ENCODE results near the gene KLHL11. TPM values are rescaled to one million over a fixed set of nuclear protein-coding genes. Genes with fewer than 3 reads are reported as not detected.

The KLHL11 gene
- total RNA-seq, 1 experiment from 2014 or later = 16.8 TPM

DNA sequence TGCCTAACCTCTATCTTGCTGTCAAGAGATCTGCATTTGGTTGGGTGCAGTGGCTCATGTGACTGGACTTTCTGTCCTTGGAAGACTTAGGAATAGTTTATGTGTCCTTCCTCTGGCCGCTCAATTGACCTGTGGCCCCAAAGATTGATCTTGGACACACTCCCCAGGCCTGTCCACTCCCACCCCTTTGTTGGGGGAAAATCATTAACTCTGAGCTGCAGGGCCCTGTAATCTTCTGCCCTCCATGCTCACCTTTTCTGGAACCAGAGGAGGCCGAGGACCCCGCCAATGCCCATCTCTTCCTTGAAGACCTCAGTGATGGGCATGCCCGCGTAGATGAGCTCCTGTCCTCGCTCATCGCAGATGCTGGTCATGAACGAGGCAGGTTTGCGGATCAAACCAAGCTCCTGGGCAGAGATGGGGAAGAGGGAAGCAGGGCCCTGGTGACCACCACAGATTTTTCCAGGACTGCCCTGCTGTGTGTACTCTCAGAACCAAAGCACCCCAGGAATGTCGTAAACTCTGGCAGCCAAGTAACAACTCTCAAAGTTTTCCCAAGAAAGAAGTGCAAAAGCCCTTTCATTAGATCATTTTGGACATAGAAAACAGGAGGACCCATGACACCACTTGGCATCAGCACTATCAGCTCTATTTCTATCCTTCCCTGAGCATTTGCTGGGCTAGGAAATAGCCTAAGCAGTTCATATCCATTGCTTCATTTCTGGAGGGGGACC is 8.5 kb upstream of the KLHL11 start:
- Histone ChIP-seq H3T11ph (ENCODE audit: low read length) (no peak overlapping the region), H3K79me2 (ENCODE audit: insufficient read depth, low read length) (no peaks in the 10 kb centered on the region), H3K23me2 (ENCODE audit: insufficient read length, low read depth, low read length, poor library complexity, severe bottlenecking) (no peaks in the 10 kb centered on the region), H2BK15ac (ENCODE audit: low read depth, low read length) (no peak overlapping the region), H4K91ac (ENCODE audit: insufficient read length, low read depth, low read length) (no peak overlapping the region), H3K23ac (ENCODE audit: insufficient read length, low read depth, low read length) (no peak overlapping the region), H3K14ac (ENCODE audit: insufficient read depth, low read length) (no peak overlapping the region), H4K20me1 (ENCODE audit: control insufficient read depth, insufficient read depth, insufficient read length) (no peaks in the 10 kb centered on the region), H4K8ac (replicated peaks; ENCODE audit: insufficient read length, low read depth, low read length) (no peak overlapping the region), H4K5ac (ENCODE audit: insufficient read length, low read depth, low read length) (no peak overlapping the region), H2BK5ac (ENCODE audit: insufficient read length, low read length) (no peak overlapping the region), H3K9ac (ENCODE audit: extremely low read depth, insufficient read length, low read length) (no peak overlapping the region), H2BK12ac (ENCODE audit: insufficient read length, low read depth, low read length) (no peak overlapping the region), H3K4ac (ENCODE audit: low read depth, low read length) (no peak overlapping the region), H3K4me1 (ENCODE audit: insufficient read depth, low read length) (no peaks in the 10 kb centered on the region), H3K27me3 (ENCODE audit: insufficient read depth, low read length) (no peaks in the 10 kb centered on the region), H3K18ac (ENCODE audit: insufficient read length, low read depth, low read length) (no peak overlapping the region), H2BK120ac (ENCODE audit: low read depth, low read length, poor library complexity, severe bottlenecking) (no peak overlapping the region), H2AK5ac (ENCODE audit: insufficient read length, low read length) (no peak overlapping the region), H3K56ac (ENCODE audit: insufficient read length, low read depth, low read length) (no peak overlapping the region), H3K79me1 (ENCODE audit: insufficient read depth, low read depth, low read length, poor library complexity, severe bottlenecking) (no peaks in the 10 kb centered on the region), H2BK20ac (ENCODE audit: low read depth, low read length, poor library complexity, severe bottlenecking) (no peak overlapping the region), H2AFZ (ENCODE audit: low read length) (no peak overlapping the region), H3K4me2 (ENCODE audit: insufficient read depth, insufficient read length, low read length) (no peak overlapping the region), H3K9me3 (ENCODE audit: control insufficient read depth, low read depth, low read length) (no peaks in the 10 kb centered on the region), H3K27ac (ENCODE audit: insufficient read length, low read depth, low read length) (no peak overlapping the region)
- no peaks in the 10 kb centered on the region for H3K27me3 Mint-ChIP-seq (ENCODE audit: low read depth)
- peaks cover 79 to 97% (median 93%) of the 10 kb centered on the region in 3 experiments for H3K36me3 Mint-ChIP-seq (ENCODE audit: insufficient read depth in 1 of 3, low read depth in 3 of 3)
- no peak overlapping the region for H3K4me3 Mint-ChIP-seq
- TF ChIP-seq, protein P1, sequence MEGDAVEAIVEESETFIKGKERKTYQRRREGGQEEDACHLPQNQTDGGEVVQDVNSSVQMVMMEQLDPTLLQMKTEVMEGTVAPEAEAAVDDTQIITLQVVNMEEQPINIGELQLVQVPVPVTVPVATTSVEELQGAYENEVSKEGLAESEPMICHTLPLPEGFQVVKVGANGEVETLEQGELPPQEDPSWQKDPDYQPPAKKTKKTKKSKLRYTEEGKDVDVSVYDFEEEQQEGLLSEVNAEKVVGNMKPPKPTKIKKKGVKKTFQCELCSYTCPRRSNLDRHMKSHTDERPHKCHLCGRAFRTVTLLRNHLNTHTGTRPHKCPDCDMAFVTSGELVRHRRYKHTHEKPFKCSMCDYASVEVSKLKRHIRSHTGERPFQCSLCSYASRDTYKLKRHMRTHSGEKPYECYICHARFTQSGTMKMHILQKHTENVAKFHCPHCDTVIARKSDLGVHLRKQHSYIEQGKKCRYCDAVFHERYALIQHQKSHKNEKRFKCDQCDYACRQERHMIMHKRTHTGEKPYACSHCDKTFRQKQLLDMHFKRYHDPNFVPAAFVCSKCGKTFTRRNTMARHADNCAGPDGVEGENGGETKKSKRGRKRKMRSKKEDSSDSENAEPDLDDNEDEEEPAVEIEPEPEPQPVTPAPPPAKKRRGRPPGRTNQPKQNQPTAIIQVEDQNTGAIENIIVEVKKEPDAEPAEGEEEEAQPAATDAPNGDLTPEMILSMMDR (conservative IDR thresholded peaks at IDR 0.05) = no peak
- WGBS (ENCODE audit: extremely low coverage, insufficient read length, low lambda C conversion rate) = no CpG with 5 or more reads among the region's 10 CpGs
- H3K27ac Mint-ChIP-seq = peak overlapping the region in 1 of 3 experiments; percentile 70; a peak in 1 of 7 replicates
- DNase-seq = no peak
- H3K4me1 Mint-ChIP-seq = no peaks in the 10 kb centered on the region
- H3K9me3 Mint-ChIP-seq = peaks cover 0 to 9% of the 10 kb centered on the region in 2 experiments; a peak in 2 of 5 replicates
